NCI-H146 treated with DMSO at 0.1 percent for 48 hours (cell line): ENCODE results near the gene ZMYM4.
"Not testable (repeated sequence)": the region's sequence is repeated elsewhere in the genome, so short reads cannot be mapped to it uniquely, and the experiment has no call there.

ENCODE experiments used
- DNase-seq: peaks from one replicate; lab custom pipeline; 2025; ENCODE audit not compliant: unreplicated experiment; lab: John Stamatoyannopoulos, UW

Gene ZMYM4

GRCh38 chr1:35324486-35324885 is 56.0 kb downstream of the ZMYM4 start:
- DNase-seq, result no peak

- DNase-seq, result no peak
Measured at GRCh38 chr1:35326246-35326866, 57.8 kb downstream of the ZMYM4 start.

GRCh38 chr1:35331618-35332017 is 63.1 kb downstream of the ZMYM4 start:
- not testable (repeated sequence) for DNase-seq

- no peak for DNase-seq
Measured at GRCh38 chr1:35334485-35334884, 66.0 kb downstream of the ZMYM4 start.

GRCh38 chr1:35340519-35340918 is 72.0 kb downstream of the ZMYM4 start:
- no peak for DNase-seq

- no peak for DNase-seq
Measured at GRCh38 chr1:35345439-35345981, 77.0 kb downstream of the ZMYM4 start.

GRCh38 chr1:35350872-35351271 is 82.4 kb downstream of the ZMYM4 start:
- no peak for DNase-seq

- no peak for DNase-seq
Measured at GRCh38 chr1:35359995-35360394, 91.5 kb downstream of the ZMYM4 start.

GRCh38 chr1:35361638-35362037 is 93.1 kb downstream of the ZMYM4 start:
- no peak for DNase-seq

GRCh38 chr1:35364741-35365140 is 96.2 kb downstream of the ZMYM4 start:
- DNase-seq, result no peak

- DNase-seq, result no peak
Measured at GRCh38 chr1:35367914-35368313, 99.4 kb downstream of the ZMYM4 start.

GRCh38 chr1:35369922-35370671 is 101.6 kb downstream of the ZMYM4 start:
- DNase-seq, result no peak

- no peak for DNase-seq
Measured at GRCh38 chr1:35371506-35371905, 103.0 kb downstream of the ZMYM4 start.

GRCh38 chr1:35377555-35377954 is 109.0 kb downstream of the ZMYM4 start:
- no peak for DNase-seq

GRCh38 chr1:35379317-35380000 is 111.0 kb downstream of the ZMYM4 start:
- no peak for DNase-seq

- not testable (repeated sequence) for DNase-seq
Measured at GRCh38 chr1:35380111-35380510, 111.6 kb downstream of the ZMYM4 start.

- DNase-seq, result no peak
Measured at GRCh38 chr1:35382107-35382506, 113.6 kb downstream of the ZMYM4 start.

GRCh38 chr1:35386290-35386689 is 117.8 kb downstream of the ZMYM4 start:
- no peak for DNase-seq

GRCh38 chr1:35386959-35387358 is 118.5 kb downstream of the ZMYM4 start:
- no peak for DNase-seq

- no peak for DNase-seq
Measured at GRCh38 chr1:35390600-35391494, 122.3 kb downstream of the ZMYM4 start.

- DNase-seq, result no peak
Measured at GRCh38 chr1:35394386-35394785, 125.9 kb downstream of the ZMYM4 start.
